ENCODE results near the gene TGFBR2.

The TGFBR2 gene

DNA sequence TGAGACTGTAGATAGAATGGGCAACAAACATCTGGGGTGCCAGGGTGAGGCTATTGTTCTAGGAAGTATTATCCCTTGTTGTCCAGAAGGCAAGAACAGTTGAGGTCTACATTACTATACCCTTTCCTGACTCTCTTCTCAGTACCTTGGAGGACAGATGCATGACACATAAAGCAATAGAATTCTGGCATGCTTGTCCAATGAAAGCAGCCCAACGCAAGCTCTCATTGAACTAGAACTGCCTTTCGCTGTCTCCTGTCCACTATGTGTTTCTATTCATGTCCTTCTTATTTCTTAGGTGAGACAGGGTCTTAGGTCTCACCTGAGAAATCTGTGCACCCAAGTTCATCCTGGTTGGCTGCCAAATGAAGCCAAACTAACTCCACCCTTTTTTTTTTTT, 68.6 kb downstream of the TGFBR2 start:
- DNase-seq (ENCODE audit: low spot score) = no peak

DNA sequence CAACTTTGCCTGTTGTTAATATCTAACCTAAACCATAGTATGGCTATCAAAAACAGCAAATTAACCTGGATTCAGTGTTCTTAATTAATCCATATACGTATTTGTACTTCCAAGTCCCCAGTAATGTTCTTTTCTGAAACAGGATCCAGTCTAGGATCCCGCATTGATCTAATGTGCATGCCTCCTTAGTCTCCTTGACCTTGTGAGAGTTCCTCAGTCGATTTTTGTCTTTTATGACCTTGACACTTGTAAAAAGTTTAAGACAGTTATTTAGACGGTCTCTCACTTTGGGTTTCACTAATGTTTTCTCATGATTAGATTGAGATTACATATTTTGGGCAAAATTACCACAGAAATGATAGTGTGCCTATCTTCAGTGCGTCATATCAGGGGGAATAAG, 69.4 kb downstream of the TGFBR2 start:
- DNase-seq (ENCODE audit: low spot score) = no peak

DNA sequence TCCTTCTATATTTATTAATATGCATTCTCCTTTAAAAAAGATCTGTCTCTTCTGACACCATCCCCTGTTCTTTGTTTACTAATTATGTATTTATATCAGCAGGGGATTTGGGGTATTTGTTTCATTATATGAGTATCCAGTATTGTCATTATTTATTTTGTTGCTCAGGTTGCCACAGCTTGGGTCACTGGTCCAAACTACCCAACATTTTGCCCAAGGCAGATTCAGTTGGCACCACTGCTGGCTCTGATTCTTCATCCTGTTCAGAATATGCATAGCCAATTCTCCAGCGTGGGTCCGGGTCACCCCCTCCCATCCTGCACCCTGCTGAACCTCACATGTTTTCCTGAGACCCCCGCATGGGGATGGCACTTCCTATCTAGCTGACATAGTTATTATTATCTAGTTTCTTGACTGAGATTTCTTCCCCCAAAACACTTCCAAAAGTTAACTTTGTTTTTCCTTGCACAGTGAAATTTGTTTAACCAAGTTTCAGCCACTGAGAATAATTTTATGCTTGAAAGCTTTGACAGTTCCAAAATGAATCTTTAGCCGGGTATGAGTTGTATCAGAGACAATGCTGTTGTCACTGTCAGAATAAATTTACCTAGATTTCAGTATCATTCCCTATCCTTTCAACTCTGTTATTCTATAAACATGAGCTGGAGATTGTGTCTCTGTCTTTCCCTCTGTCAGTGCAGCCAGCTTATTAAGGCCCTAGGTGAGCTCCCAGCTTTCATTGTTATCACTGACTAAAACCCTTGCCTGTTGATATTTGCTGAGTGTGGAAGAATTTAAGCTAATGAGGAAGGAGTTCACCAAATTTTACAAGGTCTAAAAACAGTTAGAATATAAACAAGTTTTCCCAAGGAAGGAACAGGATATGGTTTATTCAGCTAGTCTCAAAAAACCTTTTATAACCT, 70.3 kb downstream of the TGFBR2 start:
- DNase-seq (ENCODE audit: low spot score) = no peak

DNA sequence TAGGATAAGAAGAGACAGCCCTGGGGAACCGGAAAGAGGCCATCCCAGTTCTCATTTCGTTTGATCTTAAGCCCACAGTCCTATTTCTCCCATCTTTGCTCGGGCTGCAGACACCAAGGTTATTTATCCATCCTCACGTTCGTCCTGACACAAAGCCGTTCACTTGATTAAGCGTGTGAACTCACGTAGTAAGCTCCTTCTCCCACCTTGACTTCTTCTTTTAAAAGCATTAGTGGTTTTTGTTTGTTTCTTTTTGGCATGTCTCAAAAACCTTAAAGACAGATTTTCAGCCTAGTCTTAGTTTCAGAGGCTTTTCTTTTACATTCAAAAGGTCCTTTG, 70.9 kb downstream of the TGFBR2 start:
- no peak for DNase-seq (ENCODE audit: low spot score)

DNA sequence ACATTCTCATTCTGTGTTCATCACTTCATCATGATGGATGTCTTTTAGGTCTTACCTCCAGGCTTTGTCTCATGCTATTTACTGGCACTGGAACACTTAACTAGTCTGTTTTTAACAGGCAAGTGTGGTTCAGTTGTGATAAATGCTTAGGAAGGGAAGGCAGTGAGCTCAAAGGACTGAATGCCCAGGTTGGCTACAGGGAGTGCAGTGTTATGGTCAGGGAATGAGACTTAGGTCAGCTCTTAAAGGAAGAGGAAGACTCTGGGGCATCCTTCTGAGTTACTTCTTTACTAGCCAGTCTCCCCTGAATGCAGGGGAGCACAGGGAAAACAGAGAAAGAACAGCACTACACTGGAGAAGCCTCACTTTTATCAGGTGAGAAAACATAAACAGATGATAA, 72.6 kb downstream of the TGFBR2 start:
- DNase-seq (ENCODE audit: low spot score) = no peak

DNA sequence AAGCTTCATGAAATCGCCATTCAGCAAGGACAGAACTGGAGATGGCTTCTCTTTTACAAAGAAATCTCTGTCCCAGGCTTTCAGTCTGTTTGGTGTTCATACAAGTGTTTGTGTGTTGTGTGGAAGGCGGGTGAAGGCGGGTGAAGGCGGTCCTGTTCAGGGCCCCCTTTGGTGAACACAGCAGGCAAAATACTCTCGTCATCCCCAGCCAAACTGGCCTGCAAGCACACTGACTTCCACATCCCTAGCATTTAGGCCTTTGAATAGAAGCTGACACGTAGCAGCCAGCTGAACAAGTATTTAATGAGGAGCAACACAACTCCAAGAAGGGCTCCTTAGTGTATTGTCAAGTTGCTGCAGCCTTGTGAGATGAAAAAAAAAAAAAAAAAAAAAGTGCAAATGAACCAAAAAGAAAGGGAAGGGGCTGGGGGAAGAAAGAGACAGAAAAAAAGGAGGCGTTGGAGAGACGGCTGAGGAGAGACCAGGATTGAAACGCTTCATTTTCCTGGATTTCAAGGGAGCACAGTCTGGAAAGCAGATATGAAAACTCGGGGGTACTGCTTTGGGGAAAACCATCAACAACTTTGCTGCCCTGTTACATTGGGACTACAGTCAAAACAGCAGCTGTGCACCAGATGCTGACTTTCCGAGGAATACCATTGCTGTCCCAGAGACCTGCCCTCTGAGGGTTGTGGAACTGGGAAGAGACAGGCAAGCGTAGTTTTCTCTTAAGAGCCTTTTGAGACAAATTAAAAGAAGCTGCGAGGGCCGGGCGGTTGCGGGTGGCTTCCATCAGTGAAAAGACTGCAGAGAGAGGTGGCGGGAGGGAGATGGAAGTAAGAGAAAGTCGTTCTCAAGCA, 74.6 kb downstream of the TGFBR2 start:
- peak; percentile 83 for DNase-seq (ENCODE audit: low spot score)

DNA sequence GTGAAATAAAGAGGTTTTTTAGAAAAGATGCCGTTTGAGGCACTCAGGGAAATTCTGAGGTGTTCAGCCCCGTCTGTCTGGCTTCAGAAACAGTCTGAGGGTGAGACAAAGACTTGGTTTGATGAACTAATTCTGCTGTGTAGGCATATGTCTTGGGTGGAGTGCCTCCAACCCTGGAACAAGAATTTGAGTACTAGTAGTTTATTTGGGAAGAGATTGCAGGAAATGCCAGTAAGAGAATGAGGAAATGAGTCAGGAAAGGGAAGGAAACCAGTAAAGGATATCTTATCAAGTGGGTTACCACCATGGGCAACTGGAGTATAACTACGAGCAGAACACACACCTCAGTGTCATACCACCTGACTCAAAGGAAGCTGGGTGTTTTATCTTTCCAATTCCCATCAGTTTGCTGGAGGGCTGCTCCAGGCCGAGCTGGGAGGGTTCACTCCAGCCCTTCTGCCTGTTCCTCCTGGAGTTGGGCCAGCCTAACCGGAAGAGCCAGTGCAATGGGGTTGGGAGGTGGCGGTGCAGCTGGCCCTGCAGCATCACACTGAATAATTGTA, 75.3 kb downstream of the TGFBR2 start:
- peak; percentile 54 for DNase-seq (ENCODE audit: low spot score)

DNA sequence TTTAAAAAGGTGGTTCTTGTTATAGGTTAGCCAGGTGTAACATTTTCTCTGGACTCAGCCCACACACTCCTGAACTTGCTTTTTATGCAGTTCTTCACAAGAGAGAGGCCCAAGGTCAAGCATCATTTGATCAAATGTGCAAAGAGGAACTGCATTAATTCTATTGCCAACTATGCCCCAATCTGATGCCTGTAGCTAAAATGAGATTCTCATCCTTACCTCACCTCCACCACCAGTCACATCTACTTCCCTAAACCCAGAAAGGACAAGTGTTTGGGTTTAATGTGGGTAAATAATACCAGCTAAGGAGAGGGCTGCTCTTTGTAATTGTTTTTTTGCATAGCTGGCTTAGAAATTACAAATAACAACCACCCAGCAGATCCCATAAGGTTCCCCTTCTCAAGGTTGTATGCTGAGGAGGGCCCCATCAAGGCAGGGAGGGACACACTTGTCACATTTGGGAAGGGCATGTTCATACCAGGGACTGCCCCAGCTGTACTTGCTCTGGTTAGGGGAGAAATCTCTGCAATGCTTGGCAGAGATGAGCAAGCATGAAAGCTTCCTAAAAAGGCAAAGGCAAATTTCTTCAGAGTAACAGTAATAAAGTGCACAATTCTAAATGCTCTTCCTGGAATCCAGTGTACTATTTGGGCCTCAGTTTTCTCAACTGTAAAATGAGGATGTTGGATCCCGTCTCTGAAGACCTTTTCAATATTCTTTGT, 76.2 kb downstream of the TGFBR2 start:
- peak; percentile 38 for DNase-seq (ENCODE audit: low spot score)

DNA sequence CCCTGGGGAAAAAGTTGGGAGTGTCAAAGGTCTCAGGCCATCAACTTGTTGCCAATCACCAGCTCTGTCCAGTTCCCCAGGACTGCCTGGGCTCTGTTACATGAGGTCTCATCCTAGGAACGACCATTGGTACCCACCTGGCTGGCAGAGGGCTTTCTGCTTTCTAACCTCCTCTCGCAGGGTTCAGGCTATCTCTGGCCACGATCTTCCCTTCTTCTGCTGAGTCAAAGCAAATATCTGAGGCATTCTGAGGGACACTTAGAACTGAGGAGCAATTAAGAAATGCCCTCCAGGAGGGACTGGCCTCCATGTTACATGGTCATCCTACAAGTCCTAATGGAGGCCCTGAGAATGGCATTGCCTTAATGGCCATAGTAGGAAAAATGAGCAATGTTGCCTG, 77.4 kb downstream of the TGFBR2 start:
- DNase-seq (ENCODE audit: low spot score) = no peak

DNA sequence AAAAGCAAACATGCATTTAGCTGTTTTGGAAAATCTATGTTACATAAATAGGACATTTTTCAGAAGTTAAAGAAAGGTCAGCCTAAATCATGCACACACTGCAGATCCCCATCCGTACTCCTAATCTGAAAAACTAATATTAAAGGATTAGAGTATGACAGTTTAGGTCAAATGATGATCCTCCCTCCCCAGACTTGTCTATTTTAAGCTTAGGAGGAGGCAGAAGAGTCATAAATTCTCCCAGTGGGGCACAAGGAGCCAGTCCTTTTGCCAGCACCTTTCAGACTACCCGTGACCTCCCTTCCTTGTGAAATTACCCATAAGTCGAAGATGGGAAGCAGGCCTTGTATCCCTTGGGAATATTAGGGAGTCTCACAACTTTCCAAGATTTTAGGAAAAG, 78.0 kb downstream of the TGFBR2 start:
- DNase-seq (ENCODE audit: low spot score) = no peak

DNA sequence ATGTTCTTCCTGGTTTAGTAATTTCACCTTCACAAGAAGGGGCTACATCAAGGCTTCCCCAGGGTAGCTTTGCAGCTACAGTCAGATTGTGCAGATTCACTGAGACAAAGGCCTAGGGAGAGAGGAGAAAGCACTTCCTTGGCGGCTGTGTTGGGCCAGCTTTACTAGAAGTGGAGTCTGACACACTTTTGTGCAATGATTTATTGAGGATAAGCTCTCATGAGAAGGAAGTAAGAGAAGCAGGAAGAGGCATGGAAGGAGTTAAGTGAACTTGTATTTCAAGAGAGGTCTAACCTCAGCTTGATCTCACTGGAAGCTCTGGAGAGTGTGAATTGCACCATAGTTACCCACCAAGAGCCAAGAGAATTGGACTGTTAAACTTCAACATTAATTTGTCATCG, 78.9 kb downstream of the TGFBR2 start:
- DNase-seq (ENCODE audit: low spot score) = no peak

DNA sequence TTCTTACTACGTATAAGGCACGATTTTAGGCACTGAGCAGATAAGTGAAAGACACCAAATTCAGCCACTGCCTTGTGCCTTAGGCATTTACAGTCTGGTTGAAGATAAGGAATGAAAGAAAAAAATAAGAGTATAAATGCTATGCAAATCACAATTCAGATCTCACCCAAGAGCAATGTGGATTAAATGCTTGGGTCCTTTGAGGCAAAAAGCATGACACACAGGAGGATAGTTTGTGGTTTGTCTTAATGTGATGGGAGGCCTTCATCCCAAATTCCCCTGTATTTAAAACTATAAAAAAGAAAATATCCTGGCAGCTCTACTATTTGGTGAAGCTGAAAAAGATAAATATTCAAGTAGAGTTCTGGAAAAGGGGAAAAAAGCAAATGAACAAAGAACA, 79.8 kb downstream of the TGFBR2 start:
- no peak for DNase-seq (ENCODE audit: low spot score)

DNA sequence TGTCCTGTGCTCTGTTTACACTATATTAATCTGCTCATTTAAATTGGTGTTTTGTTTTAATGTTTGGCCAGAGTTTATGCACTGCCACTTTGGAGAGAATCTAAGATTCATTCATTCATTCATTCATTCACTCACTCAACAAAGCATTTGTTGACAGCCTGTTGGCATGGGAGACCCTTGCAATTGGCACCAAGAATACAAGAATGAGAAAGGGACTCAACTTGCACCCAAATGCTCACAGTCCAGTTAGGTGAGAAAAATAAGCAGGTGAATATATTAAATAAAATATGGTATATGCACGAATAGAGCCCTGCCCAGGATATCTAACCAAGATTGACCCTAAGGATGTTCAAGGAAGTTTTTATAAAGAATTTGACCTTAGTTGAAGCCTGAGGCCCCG, 80.4 kb downstream of the TGFBR2 start:
- no peak for DNase-seq (ENCODE audit: low spot score)

DNA sequence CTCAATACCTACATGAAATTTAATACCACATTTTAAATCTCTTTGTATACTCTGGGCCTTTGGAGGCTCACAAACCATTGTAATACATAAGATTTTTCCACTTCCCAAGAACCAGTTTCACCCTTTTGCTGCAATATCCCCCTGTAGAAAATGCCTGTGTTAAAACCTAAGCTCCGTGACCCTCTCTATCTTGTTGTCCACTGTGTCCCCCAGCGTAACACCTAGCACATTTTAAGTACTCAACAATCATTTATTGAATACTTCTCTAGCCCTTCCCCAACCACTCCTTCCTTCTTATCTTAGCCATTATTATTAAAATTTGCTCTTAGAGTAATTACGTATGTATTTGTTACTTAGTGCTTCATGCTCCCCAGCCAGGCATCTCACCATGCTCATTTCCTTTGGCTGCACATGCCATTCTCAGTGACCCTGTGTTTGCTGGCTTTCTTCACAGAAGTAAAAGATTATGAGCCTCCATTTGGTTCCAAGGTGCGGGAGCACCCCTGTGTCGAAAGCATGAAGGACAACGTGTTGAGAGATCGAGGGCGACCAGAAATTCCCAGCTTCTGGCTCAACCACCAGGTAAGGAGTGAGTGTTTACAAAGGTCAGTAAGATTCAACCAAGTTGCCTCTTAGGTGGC, 81.6 kb downstream of the TGFBR2 start:
- no peak for DNase-seq (ENCODE audit: low spot score)

DNA sequence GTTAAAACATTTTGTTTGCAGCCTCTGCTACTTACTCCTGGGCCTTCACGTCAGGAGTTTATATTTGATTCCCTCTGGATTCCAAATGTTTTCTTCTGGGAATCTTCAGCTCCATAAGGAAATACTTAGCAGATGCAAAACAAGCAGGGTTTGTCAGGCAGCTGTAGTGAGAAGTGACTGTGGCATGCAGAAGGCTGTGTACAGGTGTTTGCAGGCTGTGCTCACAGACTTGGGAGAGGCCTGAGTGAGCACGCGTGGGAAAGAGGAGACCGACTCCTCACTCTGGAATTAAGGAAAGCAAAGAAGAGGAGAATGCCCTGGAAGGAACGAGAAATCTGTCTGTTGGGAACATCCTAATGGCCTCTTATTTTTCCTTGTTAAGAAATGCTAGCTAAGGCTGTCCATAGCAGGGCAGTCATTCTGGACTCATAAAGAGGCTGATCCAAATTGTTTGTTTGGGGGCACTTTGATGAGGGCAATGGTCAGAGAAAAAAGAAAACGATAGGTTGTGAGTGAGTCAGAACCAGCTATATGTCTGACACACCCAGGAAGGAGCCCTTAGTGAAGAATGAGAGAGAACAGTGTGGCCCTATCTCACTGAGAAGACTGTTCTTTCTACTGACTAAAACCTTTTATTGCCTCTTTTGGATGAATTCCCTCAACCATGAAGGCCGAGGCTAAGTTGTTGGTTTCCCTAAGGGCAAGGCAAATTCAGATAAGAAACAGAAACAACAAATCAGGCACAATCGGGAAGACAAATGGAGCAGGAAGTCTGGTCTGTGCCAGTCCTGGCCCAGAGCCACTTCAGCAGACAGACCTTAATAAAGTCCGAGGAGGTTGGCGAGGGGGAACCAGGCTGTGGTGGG, 82.6 kb downstream of the TGFBR2 start:
- DNase-seq (ENCODE audit: low spot score) = peak; percentile 45

DNA sequence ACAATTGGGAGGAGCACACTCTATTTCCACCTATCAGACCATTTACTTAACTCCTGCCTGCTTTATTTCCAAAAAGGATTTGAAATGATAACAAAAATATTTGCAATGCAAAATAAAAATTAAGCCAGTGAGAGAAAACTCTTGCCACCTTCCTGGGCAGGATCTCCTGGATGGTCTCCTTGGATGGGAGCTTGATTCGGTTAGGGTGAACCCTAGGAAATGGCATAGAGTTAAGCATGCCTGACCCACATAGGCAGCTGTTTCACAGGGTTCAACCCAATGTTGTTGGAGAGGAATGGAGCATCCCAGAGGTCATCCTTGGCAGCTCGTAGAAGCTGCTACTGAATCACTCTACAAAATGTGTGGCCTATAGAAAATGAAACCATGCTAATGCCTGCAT, 83.8 kb downstream of the TGFBR2 start:
- DNase-seq (ENCODE audit: low spot score) = no peak

DNA sequence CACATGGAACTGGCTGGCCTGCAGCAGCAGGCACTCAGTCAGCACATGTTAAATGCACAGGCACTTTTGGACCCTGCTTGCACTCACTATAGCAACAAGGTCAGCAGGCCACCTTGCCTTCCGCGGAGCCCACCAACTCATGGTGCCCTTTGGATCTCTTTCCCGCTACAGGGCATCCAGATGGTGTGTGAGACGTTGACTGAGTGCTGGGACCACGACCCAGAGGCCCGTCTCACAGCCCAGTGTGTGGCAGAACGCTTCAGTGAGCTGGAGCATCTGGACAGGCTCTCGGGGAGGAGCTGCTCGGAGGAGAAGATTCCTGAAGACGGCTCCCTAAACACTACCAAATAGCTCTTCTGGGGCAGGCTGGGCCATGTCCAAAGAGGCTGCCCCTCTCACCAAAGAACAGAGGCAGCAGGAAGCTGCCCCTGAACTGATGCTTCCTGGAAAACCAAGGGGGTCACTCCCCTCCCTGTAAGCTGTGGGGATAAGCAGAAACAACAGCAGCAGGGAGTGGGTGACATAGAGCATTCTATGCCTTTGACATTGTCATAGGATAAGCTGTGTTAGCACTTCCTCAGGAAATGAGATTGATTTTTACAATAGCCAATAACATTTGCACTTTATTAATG, 85.0 kb downstream of the TGFBR2 start:
- DNase-seq (ENCODE audit: low spot score) = no peak

DNA sequence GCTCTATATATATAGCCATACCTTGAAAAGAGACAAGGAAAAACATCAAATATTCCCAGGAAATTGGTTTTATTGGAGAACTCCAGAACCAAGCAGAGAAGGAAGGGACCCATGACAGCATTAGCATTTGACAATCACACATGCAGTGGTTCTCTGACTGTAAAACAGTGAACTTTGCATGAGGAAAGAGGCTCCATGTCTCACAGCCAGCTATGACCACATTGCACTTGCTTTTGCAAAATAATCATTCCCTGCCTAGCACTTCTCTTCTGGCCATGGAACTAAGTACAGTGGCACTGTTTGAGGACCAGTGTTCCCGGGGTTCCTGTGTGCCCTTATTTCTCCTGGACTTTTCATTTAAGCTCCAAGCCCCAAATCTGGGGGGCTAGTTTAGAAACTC, 85.5 kb downstream of the TGFBR2 start:
- no peak for DNase-seq (ENCODE audit: low spot score)

DNA sequence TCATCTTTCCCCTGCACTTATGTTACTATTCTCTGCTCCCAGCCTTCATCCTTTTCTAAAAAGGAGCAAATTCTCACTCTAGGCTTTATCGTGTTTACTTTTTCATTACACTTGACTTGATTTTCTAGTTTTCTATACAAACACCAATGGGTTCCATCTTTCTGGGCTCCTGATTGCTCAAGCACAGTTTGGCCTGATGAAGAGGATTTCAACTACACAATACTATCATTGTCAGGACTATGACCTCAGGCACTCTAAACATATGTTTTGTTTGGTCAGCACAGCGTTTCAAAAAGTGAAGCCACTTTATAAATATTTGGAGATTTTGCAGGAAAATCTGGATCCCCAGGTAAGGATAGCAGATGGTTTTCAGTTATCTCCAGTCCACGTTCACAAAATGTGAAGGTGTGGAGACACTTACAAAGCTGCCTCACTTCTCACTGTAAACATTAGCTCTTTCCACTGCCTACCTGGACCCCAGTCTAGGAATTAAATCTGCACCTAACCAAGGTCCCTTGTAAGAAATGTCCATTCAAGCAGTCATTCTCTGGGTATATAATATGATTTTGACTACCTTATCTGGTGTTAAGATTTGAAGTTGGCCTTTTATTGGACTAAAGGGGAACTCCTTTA, 86.2 kb downstream of the TGFBR2 start:
- no peak for DNase-seq (ENCODE audit: low spot score)

All from GM03348 (cell line).